HG02840 (cell line): Measurements from ENCODE around the gene KRTAP1-3.
"Not testable (repeated sequence)": the region's sequence is repeated elsewhere in the genome, so short reads cannot be mapped to it uniquely, and the experiment has no call there.

Experiments used
- ATAC-seq: cut with Tn5 transposase; IDR thresholded peaks from one replicate; pipeline ENCODE4 v1.9.1; 2021; ENCODE audit warnings: mild to moderate bottlenecking, moderate library complexity, moderate number of reproducible peaks; ENCODE audit not compliant: unreplicated experiment, low FRiP score

Gene KRTAP1-3

DNA sequence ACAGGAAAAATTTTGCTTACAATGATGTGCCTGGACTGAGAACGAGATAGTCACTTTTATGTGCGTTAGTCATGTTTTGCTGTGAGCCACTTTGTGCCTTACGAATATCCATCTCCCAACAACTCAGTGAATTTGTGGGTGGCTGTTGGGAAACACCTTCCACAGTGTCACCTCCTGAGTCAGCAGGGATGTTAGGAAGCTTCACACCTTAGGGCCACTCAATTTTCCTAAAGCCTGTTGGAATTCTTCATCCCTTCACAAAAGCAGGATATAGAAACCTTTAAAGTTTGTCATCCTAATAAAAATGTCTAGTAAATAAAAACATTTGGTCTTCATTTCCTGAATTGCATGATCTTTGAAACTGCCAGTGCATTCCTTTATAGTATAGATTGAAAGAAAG, 21.5 kb downstream of the KRTAP1-3 start:
- ATAC-seq, result no peak

- no peak for ATAC-seq
Observed at GRCh38 chr17:41012326-41013120, 22.2 kb downstream of the KRTAP1-3 start.

DNA sequence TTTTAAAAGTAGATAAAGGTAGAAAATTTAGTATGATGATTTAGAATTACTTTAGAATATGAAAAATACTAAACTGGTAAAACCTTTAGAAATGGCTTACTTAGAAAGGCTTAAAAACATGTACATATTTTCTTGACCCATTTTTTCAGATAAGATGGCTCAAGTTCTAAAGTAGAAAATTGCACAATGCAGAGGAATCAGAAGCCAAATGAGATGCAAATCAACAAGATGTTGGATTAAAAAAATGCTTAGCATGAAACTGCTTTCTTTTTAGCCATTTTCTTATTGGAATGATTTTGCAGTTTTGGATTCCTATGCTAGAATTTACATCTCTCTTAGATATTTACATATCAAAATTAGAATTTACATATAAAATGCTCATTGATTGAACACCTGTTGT, 24.2 kb downstream of the KRTAP1-3 start:
- ATAC-seq, result no peak

- no peak for ATAC-seq
Observed at GRCh38 chr17:41009936-41010335, 24.7 kb downstream of the KRTAP1-3 start.

- no peak for ATAC-seq
Observed at GRCh38 chr17:41009301-41009760, 25.3 kb downstream of the KRTAP1-3 start.

- ATAC-seq, result no peak
Observed at GRCh38 chr17:41008811-41009210, 25.9 kb downstream of the KRTAP1-3 start, which contains the start of gene KRTAP3-1. Gene KRTAP3-1 (minus strand): TSS chr17:41009128. CDS start chr17:41009074, 54 bp downstream.

DNA sequence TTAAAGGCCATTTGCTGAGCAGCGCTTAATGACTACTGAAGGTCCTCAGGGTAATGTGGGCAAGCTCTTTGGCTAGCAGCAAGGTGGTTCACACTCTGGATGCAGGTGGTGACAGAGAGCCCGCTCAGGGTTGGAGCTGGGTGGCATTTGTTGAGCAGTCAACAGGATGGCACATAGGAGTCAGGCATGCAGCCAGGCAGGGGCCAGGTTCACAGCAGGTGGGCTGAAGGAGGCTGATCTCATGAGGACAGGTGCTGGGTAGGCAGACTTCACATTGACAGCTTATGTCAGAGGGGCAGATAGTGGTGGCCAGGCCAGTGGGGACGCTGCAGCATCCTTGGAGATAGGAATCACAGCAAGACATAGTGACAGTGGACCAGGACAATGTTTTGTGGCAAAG, 30.3 kb downstream of the KRTAP1-3 start:
- ATAC-seq, result no peak

DNA sequence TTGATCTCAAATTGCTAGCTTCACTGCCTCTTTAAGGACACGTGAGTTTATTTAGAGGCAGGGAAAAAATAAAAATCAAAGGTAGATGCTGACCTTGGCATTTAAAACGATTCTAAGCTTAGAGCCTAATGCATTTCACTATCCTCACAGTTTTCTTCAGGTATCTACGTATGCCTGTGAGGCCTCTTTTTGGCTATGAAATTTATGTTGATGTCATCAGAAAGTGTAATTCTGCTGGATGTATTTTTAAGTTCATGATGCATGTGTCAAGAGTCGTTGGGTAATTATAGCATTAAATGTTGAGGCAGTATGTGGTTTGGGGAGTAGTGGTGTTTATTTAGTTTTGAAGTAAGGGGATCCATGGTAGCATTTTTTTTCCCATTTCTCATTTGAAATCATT, 30.7 kb downstream of the KRTAP1-3 start:
- ATAC-seq, result no peak

DNA sequence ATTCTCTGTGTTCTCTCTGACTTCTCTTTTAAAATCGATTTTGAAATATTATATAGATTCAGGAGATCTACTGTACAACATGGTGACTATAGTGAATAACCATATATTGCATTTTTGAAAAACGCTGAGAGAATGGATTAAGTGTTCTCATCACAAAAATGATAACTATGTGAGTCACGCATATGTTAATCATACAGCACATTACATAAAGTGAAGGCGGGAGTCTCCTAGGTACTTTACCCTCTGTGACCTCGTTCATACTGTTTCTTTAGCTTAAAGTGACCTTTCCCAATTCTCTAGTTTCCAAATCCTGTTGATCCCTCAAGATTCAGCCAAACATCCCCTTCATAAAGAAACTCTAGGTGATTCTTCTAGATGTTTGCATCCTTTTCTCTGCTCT, 31.9 kb downstream of the KRTAP1-3 start:
- no peak for ATAC-seq

- ATAC-seq, result no peak
Observed at GRCh38 chr17:41001795-41002194, 32.9 kb downstream of the KRTAP1-3 start.

- not testable (repeated sequence) for ATAC-seq
Observed at GRCh38 chr17:40999563-40999962, 35.1 kb downstream of the KRTAP1-3 start, which contains the start of gene KRTAP3-2. Gene KRTAP3-2 (minus strand): TSS chr17:40999906. CDS start chr17:40999853, 53 bp downstream.

- ATAC-seq, result no peak
Observed at GRCh38 chr17:40997361-40997760, 37.3 kb downstream of the KRTAP1-3 start.

- ATAC-seq, result no peak
Observed at GRCh38 chr17:40996829-40997228, 37.8 kb downstream of the KRTAP1-3 start.

DNA sequence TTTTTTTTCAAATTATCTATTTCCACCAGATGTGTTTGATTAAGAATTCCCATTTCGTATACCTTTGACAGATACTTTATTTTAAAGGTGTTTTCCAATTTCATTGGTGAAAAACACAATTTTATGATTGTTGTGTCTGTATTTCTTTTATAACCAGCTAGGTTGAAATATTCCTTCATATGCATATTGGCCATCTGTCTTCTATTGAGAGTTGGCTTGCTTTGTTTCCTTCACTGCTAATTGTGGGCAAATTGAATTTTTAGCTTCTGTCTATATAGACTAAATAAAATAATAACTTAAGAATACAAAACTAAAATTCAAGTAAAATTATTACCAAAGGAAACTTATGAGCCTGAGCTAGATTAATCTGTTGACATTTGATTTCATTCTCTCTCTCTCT, 39.6 kb downstream of the KRTAP1-3 start:
- no peak for ATAC-seq

- ATAC-seq, result no peak
Observed at GRCh38 chr17:40993839-40994238, 40.8 kb downstream of the KRTAP1-3 start, which contains the start of gene KRTAP3-3. Gene KRTAP3-3 (minus strand): TSS chr17:40994164. CDS start chr17:40994097, 67 bp downstream.

- no peak for ATAC-seq
Observed at GRCh38 chr17:40993084-40993483, 41.6 kb downstream of the KRTAP1-3 start.

GRCh38 chr17:40992666-40993065, 42.0 kb downstream of the KRTAP1-3 start:
- no peak for ATAC-seq

- no peak for ATAC-seq
Observed at GRCh38 chr17:40986920-40987319, 47.8 kb downstream of the KRTAP1-3 start.

- ATAC-seq, result no peak
Observed at GRCh38 chr17:40984226-40984625, 50.4 kb downstream of the KRTAP1-3 start, which contains the start of gene KRT40. Gene KRT40 (minus strand): TSS chr17:40984326. CDS start chr17:40984273, 53 bp downstream.
